Activated B cell treated with CpG ODN at 0.5 μM for 24 hours (primary cell): ENCODE data around the gene LRCH1. TPM values are rescaled to one million over a fixed set of nuclear protein-coding genes. Genes with fewer than 3 reads are reported as not detected.
A peak's percentile ranks its signal among the peaks of the same experiment; 100 is the strongest.

ENCODE experiments used
- ATAC-seq: fragments of 200-7000 bp; cut with Tn5 transposase; one replicate; pipeline ENCODE4 v1.10.0; 2021; ENCODE audit warnings: low read depth, mild to moderate bottlenecking, moderate library complexity
- CTCF ChIA-PET: fragments of 350-600 bp; sonication (Branson Sonifier 250); formaldehyde crosslinking; loops from one replicate; lab custom pipeline; 2021; ENCODE audit warnings: antibody characterized with exemption; lab: Charles Lee
- POLR2A ChIA-PET: fragments of 350-600 bp; sonication (Branson Sonifier 250); formaldehyde crosslinking; loops from one replicate; lab custom pipeline; 2021; ENCODE audit warnings: antibody characterized with exemption; lab: Charles Lee
- DNase-seq: peaks from one replicate; pipeline ENCODE4 v3.0.0; 2022
- H3K27ac Mint-ChIP-seq: one replicate; pipeline ENCODE4 v1.8.0; 2020; ENCODE audit warnings: mixed read lengths
- H3K27me3 Mint-ChIP-seq: one replicate; pipeline ENCODE4 v1.8.0; 2021; ENCODE audit warnings: mixed read lengths
- H3K36me3 Mint-ChIP-seq: one replicate; pipeline ENCODE4 v1.8.0; 2021; ENCODE audit warnings: low read depth, mixed read lengths
- H3K4me1 Mint-ChIP-seq: one replicate; pipeline ENCODE4 v1.8.0; 2021; ENCODE audit warnings: mixed read lengths
- H3K4me3 Mint-ChIP-seq: one replicate; pipeline ENCODE4 v1.8.0; 2020; ENCODE audit warnings: mild to moderate bottlenecking, mixed read lengths
- H3K9me3 Mint-ChIP-seq: one replicate; pipeline ENCODE4 v1.8.0; 2020; ENCODE audit warnings: mixed read lengths
- intact Hi-C: fragments of 100-400 bp; cut with micrococcal nuclease; formaldehyde crosslinking; loops from one replicate; pipeline ENCODE4 v1.15.1; 2024
- total RNA-seq: library from RNA; stranded (reverse); gene quantifications from 2 replicates; pipeline ENCODE4 v1.2.3, GENCODE V29; 2022
- TF ChIP-seq, protein P1 (sequence below): fragments of 200-600 bp; IDR thresholded peaks from one replicate; pipeline ENCODE4 v1.8.0; 2022; ENCODE audit warnings: antibody characterized with exemption, mild to moderate bottlenecking

LRCH1 gene
- total RNA-seq, 1 donor from 2014 or later: 46.3 TPM

GRCh38 chr13:46660416-46660815 is 107.4 kb downstream of the LRCH1 start:
- DNase-seq (no peak), ATAC-seq (no peak)
- TF ChIP-seq, protein P1, sequence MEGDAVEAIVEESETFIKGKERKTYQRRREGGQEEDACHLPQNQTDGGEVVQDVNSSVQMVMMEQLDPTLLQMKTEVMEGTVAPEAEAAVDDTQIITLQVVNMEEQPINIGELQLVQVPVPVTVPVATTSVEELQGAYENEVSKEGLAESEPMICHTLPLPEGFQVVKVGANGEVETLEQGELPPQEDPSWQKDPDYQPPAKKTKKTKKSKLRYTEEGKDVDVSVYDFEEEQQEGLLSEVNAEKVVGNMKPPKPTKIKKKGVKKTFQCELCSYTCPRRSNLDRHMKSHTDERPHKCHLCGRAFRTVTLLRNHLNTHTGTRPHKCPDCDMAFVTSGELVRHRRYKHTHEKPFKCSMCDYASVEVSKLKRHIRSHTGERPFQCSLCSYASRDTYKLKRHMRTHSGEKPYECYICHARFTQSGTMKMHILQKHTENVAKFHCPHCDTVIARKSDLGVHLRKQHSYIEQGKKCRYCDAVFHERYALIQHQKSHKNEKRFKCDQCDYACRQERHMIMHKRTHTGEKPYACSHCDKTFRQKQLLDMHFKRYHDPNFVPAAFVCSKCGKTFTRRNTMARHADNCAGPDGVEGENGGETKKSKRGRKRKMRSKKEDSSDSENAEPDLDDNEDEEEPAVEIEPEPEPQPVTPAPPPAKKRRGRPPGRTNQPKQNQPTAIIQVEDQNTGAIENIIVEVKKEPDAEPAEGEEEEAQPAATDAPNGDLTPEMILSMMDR: no peak
- ChIA-PET CTCF (interaction anchor here (2.6 kb wide), 1 partner anchor 13 kb away, joined by 6 read pairs; no protein-coding TSS in a partner anchor), POLR2A (no interaction called here)
- H3K9me3 Mint-ChIP-seq: no peaks in the 10 kb centered on the region
- H3K36me3 Mint-ChIP-seq: peaks cover 13% of the 10 kb centered on the region
- peaks cover 70% of the 10 kb centered on the region for H3K4me1 Mint-ChIP-seq
- intact Hi-C loops: loop anchor here (10.0 kb wide), 1 partner anchor 286 kb away; no protein-coding TSS in a partner anchor
- H3K27me3 Mint-ChIP-seq: no peaks in the 10 kb centered on the region
- H3K27ac Mint-ChIP-seq: no peak overlapping the region
- no peak overlapping the region for H3K4me3 Mint-ChIP-seq

DNA sequence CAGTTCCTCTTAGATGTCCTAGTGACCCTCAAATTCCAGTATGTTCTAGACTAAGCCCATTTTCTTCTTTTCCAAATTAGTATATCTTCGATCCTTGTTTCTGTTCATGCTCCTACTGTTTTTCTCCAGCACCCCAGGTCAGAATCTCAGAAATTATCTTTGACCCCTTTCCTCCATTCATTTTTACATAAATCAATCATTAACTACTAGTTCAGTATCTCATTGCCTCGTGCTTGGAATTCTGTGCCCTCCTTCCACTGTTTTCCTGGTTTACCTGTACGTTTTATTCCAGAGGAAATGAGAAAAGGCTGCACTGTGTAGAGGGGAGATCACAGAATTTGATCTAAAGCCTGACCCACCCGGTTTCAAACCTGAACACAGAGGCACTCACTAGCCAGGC is 107.9 kb downstream of the LRCH1 start:
- intact Hi-C loops: loop anchor here (10.0 kb wide), 1 partner anchor 286 kb away; no protein-coding TSS in a partner anchor
- Mint-ChIP-seq H3K36me3 (peaks cover 13% of the 10 kb centered on the region), H3K4me3 (no peak overlapping the region), H3K27me3 (no peaks in the 10 kb centered on the region), H3K4me1 (peaks cover 70% of the 10 kb centered on the region), H3K9me3 (no peaks in the 10 kb centered on the region), H3K27ac (peak overlapping the region; percentile 1)
- TF ChIP-seq, protein P1: no peak
- no peak for ATAC-seq
- ChIA-PET CTCF (interaction anchor here (2.6 kb wide), 1 partner anchor 13 kb away, joined by 6 read pairs; no protein-coding TSS in a partner anchor), POLR2A (no interaction called here)
- DNase-seq: no peak

- Mint-ChIP-seq H3K27me3 (no peaks in the 10 kb centered on the region), H3K4me3 (no peak overlapping the region), H3K4me1 (peaks cover 71% of the 10 kb centered on the region), H3K27ac (peak overlapping the region; percentile 19), H3K36me3 (peaks cover 13% of the 10 kb centered on the region), H3K9me3 (no peaks in the 10 kb centered on the region)
- TF ChIP-seq, protein P1: no peak
- POLR2A ChIA-PET: interaction anchor here (0.6 to 0.9 kb wide), 2 partner anchors 75 to 111 kb away, joined by 3 read pairs; no protein-coding TSS in a partner anchor
- DNase-seq (no peak), ATAC-seq (no peak)
- intact Hi-C loops: loop anchor here (2.0 to 10.0 kb wide), 2 partner anchors 14 to 288 kb away; no protein-coding TSS in a partner anchor
- CTCF ChIA-PET: interaction anchor here (1.1 to 2.6 kb wide), 5 partner anchors 14 to 111 kb away, joined by 3 to 7 read pairs (median 6); no protein-coding TSS in a partner anchor
These were observed 109.7 kb downstream of the LRCH1 start for GRCh38 chr13:46662690-46663089.

- intact Hi-C loops: loop anchor here (2.0 to 10.0 kb wide), 3 partner anchors 15 to 289 kb away; no protein-coding TSS in a partner anchor
- ChIA-PET POLR2A (no interaction called here), CTCF (interaction anchor here (1.1 to 1.3 kb wide), 2 partner anchors 45 to 111 kb away, joined by 3 to 7 read pairs; no protein-coding TSS in a partner anchor)
- DNase-seq (no peak), ATAC-seq (no peak)
- TF ChIP-seq, protein P1: no peak
- H3K9me3 Mint-ChIP-seq: no peaks in the 10 kb centered on the region
- no peaks in the 10 kb centered on the region for H3K27me3 Mint-ChIP-seq
- H3K4me1 Mint-ChIP-seq: peaks cover 73% of the 10 kb centered on the region
- no peak overlapping the region for H3K4me3 Mint-ChIP-seq
- H3K27ac Mint-ChIP-seq: peak overlapping the region; percentile 78
- H3K36me3 Mint-ChIP-seq: peaks cover 16% of the 10 kb centered on the region
These were observed 110.5 kb downstream of the LRCH1 start for GRCh38 chr13:46663206-46664037.

DNA sequence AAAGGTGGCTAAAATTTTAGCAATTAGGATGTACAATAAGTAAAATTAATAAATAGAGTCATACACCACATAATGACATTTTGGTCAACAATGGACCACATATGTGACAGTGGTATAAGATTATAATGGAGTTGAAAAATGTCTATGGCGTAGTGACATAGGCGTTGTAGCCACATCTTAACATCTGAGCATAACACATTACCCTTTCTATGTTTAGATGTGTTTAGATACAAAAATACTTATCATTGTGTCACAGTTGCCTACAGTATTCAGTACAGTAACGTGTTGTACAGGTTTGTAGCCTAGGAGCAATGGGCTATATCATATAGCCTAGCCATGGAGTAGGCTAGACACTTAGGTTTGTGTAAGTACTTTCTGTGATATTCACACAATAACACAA is 111.2 kb downstream of the LRCH1 start:
- no peaks in the 10 kb centered on the region for H3K27me3 Mint-ChIP-seq
- ATAC-seq (no peak), DNase-seq (no peak)
- intact Hi-C loops: loop anchor here (2.0 to 10.0 kb wide), 2 partner anchors 15 to 289 kb away; no protein-coding TSS in a partner anchor
- H3K4me1 Mint-ChIP-seq: peaks cover 79% of the 10 kb centered on the region
- ChIA-PET POLR2A (no interaction called here), CTCF (interaction anchor here (0.6 kb wide), 1 partner anchor 113 kb away, joined by 3 read pairs; no protein-coding TSS in a partner anchor)
- peaks cover 20% of the 10 kb centered on the region for H3K36me3 Mint-ChIP-seq
- TF ChIP-seq, protein P1: no peak
- H3K9me3 Mint-ChIP-seq: no peaks in the 10 kb centered on the region
- no peak overlapping the region for H3K4me3 Mint-ChIP-seq
- no peak overlapping the region for H3K27ac Mint-ChIP-seq
